ENCODE results near the gene ZNRF3.

Gene ZNRF3

GRCh38 chr22:28921585-28921879 lies 38.2 kb downstream of the ZNRF3 start:
- no peak for TF ChIP-seq ZNF70 (CRISPR knock-in tag; IDR thresholded peaks at IDR 0.05)
- no peak for TF ChIP-seq TCF4 (CRISPR knock-in tag; IDR thresholded peaks at IDR 0.05; ENCODE audit: borderline replicate concordance)
- TF ChIP-seq ARNTL (CRISPR knock-in tag; IDR thresholded peaks at IDR 0.05; ENCODE audit: borderline replicate concordance, low read depth): no peak
- no peak for TF ChIP-seq CREB5 (CRISPR knock-in tag; IDR thresholded peaks at IDR 0.05; ENCODE audit: low read depth)
- no peak for ATAC-seq

GRCh38 chr22:28922540-28923244 lies 39.3 kb downstream of the ZNRF3 start:
- no peak for ATAC-seq
- TF ChIP-seq PATZ1 (CRISPR knock-in tag; IDR thresholded peaks at IDR 0.05; ENCODE audit: borderline replicate concordance) (no peak), TSHZ2 (CRISPR knock-in tag; IDR thresholded peaks at IDR 0.05) (no peak), PPARA (CRISPR knock-in tag; IDR thresholded peaks at IDR 0.05; ENCODE audit: borderline replicate concordance) (no peak), ARNTL (CRISPR knock-in tag; IDR thresholded peaks at IDR 0.05; ENCODE audit: borderline replicate concordance, low read depth) (no peak), ISL1 (CRISPR knock-in tag; IDR thresholded peaks at IDR 0.05) (no peak), CSDC2 (CRISPR knock-in tag; IDR thresholded peaks at IDR 0.05) (no peak), GLIS3 (CRISPR knock-in tag; IDR thresholded peaks at IDR 0.05) (no peak), ZC3H10 (CRISPR knock-in tag; IDR thresholded peaks at IDR 0.05) (no peak), ZFP3 (CRISPR knock-in tag; IDR thresholded peaks at IDR 0.05) (no peak), ZFP30 (CRISPR knock-in tag; IDR thresholded peaks at IDR 0.05) (no peak), CSRNP3 (CRISPR knock-in tag; IDR thresholded peaks at IDR 0.05) (no peak), ESRRG (CRISPR knock-in tag; IDR thresholded peaks at IDR 0.05) (no peak), SNAI2 (CRISPR knock-in tag; IDR thresholded peaks at IDR 0.05) (no peak), CREB5 (CRISPR knock-in tag; IDR thresholded peaks at IDR 0.05; ENCODE audit: low read depth) (no peak), OSR1 (CRISPR knock-in tag; IDR thresholded peaks at IDR 0.05) (no peak), ZNF565 (CRISPR knock-in tag; conservative IDR thresholded peaks at IDR 0.05; ENCODE audit: low read depth) (no peak), BACH2 (CRISPR knock-in tag; IDR thresholded peaks at IDR 0.05; ENCODE audit: borderline replicate concordance) (no peak), POU6F1 (CRISPR knock-in tag; IDR thresholded peaks at IDR 0.05; ENCODE audit: borderline replicate concordance, low read depth) (no peak), ZNF8 (CRISPR knock-in tag; IDR thresholded peaks at IDR 0.05) (no peak)

All from SK-N-SH treated with all-trans-retinoic acid at 6 μM for 48 hours (cell line).